ENCODE data around the gene NUTM2D.
"Not testable (repeated sequence)": the region's sequence is repeated elsewhere in the genome, so short reads cannot be mapped to it uniquely, and the experiment has no call there.

Gene NUTM2D

GRCh38 chr10:87369514-87370112 lies 12.1 kb downstream of the NUTM2D start:
- not testable (repeated sequence) for DNase-seq (ENCODE audit: low read depth in 4 of 4, low spot score in 1 of 4)

GRCh38 chr10:87374091-87374490 lies 16.5 kb downstream of the NUTM2D start:
- not testable (repeated sequence) for DNase-seq (ENCODE audit: low read depth in 4 of 4, low spot score in 1 of 4)

GRCh38 chr10:87379115-87379514 lies 21.6 kb downstream of the NUTM2D start:
- not testable (repeated sequence) for DNase-seq (ENCODE audit: low read depth in 4 of 4, low spot score in 1 of 4)

- not testable (repeated sequence) for DNase-seq (ENCODE audit: low read depth in 4 of 4, low spot score in 1 of 4)
Observed at GRCh38 chr10:87383149-87383857, 25.8 kb downstream of the NUTM2D start.

- DNase-seq (ENCODE audit: low read depth in 4 of 4, low spot score in 1 of 4), result not testable (repeated sequence)
Observed at GRCh38 chr10:87384283-87384682, 26.7 kb downstream of the NUTM2D start.

GRCh38 chr10:87385762-87386360 lies 28.3 kb downstream of the NUTM2D start:
- not testable (repeated sequence) for DNase-seq (ENCODE audit: low read depth in 4 of 4, low spot score in 1 of 4)

GRCh38 chr10:87391360-87391759 lies 33.8 kb downstream of the NUTM2D start:
- not testable (repeated sequence) for DNase-seq (ENCODE audit: low read depth in 4 of 4, low spot score in 1 of 4)

- not testable (repeated sequence) for DNase-seq (ENCODE audit: low read depth in 4 of 4, low spot score in 1 of 4)
Observed at GRCh38 chr10:87396206-87396605, 38.7 kb downstream of the NUTM2D start.

- not testable (repeated sequence) for DNase-seq (ENCODE audit: low read depth in 4 of 4, low spot score in 1 of 4)
Observed at GRCh38 chr10:87398436-87398835, 40.9 kb downstream of the NUTM2D start.

GRCh38 chr10:87407516-87408467 lies 50.2 kb downstream of the NUTM2D start:
- DNase-seq (ENCODE audit: low read depth in 4 of 4, low spot score in 1 of 4), result not testable (repeated sequence)

- not testable (repeated sequence) for DNase-seq (ENCODE audit: low read depth in 4 of 4, low spot score in 1 of 4)
Observed at GRCh38 chr10:87413921-87414320, 56.4 kb downstream of the NUTM2D start.
